NCI-H1930 (cell line): ENCODE results near the gene GULP1.
"Not testable (repeated sequence)": the region's sequence is repeated elsewhere in the genome, so short reads cannot be mapped to it uniquely, and the experiment has no call there.

Experiments used
- DNase-seq, 2 experiments: peaks; one replicate each; lab custom pipeline; 2025; lab: John Stamatoyannopoulos, UW

Gene GULP1

DNA sequence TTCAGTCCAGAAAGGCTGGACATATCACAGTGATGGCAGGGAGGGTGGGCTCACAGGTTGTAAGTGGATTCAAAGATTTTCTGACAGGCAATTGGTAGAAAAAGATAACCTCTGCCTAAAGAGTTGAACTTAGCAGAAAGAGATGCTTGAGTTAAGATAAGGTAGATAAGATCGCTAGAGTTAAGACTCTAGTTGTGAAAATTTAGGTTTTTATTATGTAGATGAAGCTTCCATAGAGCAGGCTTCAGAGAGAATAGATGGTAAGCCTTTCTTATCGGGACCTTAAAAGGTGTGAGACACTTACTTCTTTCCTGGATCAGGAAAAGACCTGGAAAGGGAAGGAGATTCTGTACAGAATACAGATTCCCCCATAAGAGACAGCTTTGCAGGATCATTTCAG lies 134.4 kb downstream of the GULP1 start:
- DNase-seq, result no peak

DNA sequence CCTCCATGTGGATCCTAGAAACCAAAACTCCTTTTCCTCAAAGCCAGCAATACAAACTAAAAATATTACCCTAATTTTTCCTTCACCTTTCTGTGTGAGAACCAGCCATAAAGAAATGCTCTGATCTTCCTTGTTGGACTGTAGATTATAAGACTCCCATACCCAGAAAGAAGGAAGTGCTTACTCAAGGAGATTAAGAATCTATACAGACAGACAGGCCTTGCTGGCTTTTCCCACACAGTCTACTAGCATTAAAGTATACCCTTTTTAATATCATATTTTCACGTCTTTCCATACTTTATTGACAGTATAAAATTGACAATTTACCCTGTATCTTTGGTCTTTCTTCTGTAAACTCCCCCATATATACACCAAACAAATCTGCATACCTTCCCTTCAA lies 139.0 kb downstream of the GULP1 start:
- no peak for DNase-seq

DNA sequence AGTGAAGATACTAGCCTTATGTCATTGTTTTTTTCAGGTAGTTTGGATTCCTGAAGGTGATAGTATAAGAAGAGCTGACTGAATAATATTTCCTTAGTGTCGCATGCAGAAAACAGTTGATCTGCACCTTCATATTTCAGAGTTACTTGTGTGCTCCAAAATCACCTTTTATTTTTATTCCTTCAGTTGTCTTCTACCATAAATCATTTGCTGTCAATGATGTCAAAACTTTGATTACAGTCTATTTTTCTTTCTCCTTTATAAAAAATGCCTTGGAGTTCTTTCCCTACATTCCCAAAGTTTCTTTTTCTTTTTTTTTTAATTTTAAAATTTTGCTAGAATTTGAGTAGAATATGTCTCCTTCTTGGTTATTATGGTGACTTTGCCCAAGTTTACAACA lies 142.3 kb downstream of the GULP1 start:
- DNase-seq, result no peak

DNA sequence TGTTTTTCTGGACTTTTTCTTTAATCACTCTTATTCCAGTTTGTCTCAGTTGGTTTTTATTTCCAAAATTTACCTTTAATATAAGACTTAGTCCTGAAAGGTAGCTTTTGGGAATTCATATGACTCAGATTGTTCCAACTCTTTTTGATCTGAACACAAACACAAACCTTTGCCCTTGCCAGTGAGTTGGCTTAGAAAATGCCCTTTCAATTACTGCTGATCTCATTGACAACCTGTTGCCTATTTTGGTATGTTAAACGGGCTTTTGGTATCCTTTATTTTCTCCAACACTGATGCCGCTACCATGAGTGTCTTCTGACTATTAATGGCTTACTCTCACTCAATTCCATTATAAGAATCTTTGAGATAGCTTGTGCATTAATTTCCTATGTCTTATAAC lies 143.4 kb downstream of the GULP1 start:
- DNase-seq, result no peak

DNA sequence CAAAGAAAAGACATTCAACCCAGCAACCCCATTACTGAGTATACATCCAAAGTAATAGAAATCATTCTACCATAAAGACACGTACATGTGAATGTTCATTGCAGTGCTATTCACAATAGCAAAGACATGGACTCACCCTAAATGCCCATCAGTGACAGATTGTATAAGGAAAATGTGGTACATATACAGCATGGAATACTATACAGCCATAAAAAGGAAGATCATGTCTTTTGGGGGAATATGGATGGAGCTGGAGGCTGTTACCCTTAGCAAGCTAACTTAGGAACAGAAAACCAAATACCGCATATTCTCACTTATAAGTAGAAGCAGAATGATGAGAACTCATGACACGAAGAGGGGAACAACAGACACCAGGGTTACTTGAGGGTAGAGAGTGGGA lies 145.9 kb downstream of the GULP1 start:
- DNase-seq, result no peak

DNA sequence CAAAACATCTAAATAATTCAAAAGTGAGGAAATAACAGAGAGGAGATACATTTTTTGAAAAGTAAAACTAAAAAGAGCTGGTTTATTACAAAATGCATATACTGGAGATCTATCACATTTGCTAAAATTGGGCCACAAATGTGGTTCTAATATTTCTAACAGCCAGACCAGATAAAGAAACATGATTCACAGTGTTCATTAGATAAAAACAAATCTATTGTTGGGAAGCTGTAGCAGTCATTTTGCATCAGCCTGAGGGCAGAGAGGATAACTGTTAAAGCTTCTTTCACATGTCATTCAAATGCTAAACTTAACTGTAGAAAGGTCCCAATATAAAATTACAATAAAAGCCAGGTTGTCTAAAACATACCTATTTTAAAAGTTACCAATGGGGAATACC lies 148.3 kb downstream of the GULP1 start:
- no peak for DNase-seq

DNA sequence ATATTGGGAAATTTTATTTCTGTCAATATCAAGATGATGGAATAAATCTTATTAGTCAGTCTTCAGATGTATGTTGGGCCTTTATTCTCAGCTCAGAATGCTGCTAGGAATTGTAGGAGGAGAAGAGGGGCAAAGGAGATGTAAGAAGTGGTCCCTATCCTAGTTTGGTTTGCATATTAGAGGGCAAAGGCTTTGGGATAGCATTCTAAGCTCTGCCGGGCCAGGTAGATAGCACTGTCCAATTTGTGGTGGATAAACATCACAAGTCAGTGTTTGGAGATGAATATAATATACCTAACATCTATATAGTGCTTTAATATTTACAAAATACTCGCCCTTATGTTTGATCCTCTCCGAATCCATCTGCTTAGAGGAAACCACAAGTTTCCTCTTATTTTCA lies 149.2 kb downstream of the GULP1 start:
- no peak for DNase-seq

DNA sequence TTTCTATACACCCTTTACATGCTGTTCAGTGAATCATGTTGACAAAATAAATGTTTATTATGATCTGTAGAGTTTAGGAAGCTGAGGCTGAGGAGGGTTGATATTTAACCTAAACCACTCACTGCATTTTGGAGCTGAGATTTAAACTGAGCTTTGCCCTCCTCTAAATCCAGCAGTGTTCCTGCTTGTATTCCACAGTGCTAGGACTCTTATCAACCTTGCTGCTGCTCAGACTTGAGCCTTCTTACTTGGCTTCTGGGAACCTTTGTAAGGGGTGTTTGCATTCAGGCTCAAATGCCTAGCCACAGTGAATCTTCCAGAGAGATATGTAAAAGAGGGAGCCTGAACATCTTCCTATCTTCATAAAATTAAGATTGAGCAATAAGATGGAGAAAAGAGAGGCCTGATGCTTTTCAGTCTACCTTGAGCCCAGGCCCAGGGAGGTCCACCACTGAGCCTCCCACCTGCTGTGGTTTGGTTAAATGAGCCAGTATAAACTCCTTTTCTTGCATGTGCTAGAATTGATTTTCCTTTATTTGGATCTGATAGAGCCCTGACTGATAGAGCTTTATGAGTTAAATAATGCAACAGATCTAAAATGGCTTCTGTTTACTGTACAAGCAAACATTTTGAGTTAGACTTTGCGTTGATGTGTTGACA lies 149.7 kb downstream of the GULP1 start:
- no peak for DNase-seq

DNA sequence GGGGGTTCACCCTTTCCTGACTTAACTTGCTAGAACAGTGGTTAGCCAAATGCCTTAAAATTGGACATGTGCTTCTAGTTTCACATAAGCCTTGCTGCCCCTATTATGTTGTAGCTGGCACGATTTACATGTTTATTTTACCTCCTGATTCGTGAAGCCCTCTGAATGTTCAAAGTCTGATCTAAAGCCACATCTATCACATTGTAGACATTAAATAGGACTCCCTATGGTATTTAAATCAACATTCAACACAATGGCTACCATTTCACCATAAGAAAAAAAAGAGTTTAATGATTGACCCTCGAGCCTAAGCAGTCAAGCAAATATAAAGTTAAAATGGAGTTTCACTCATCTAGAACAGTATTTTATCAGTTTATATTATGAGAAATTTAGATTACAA lies 151.5 kb downstream of the GULP1 start:
- DNase-seq, result no peak

DNA sequence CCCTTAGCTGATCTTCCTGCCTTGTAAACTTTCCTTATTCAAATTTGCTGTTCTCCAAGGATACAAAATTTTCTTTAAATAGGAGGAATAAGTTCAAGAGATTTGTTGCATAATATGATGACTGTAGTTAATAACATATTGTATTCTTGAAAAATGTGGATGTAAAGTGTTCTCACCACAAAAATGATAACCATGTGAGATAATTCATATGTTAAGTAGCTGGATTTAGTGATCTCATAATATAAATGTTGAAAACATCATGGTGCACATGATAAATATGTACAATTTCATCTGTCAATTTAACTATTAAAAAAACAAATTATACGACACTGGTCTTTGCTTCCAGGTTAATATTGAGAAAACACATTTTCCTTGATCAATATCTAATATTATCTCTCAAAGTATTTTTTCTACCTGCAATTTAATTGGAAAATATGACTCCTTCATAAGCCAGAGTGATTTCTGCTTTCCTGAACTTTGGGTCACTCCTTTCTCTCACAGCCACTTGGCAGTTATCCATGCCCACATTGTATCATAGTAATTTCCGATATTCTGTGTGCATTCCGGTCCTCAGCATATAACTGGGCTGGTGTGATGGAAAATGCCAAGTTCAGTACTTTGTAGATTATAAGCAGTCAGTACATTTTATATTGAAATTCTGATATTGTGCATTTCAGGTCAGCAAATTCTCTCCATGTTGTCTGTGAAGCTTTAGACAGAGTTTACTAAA lies 152.6 kb downstream of the GULP1 start:
- DNase-seq, result no peak

DNA sequence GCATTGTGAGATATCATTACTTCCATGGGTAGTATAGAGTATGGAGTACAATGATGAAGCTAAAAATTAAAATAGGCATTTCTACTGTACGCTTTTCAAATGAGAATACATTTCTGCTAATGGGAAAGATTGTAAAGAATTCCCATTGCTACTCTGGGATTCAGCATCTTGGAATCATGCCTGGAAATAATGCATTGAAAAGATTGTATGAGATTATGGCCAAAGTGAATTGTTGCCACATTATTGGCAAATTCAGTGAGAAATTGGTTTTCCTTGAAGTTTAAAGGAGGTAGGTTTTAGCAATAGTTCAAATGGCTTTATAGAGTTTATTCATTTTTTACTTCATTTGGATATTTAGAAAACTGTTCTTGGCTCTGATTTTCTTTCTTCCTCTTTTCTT lies 157.9 kb downstream of the GULP1 start:
- no peak for DNase-seq

DNA sequence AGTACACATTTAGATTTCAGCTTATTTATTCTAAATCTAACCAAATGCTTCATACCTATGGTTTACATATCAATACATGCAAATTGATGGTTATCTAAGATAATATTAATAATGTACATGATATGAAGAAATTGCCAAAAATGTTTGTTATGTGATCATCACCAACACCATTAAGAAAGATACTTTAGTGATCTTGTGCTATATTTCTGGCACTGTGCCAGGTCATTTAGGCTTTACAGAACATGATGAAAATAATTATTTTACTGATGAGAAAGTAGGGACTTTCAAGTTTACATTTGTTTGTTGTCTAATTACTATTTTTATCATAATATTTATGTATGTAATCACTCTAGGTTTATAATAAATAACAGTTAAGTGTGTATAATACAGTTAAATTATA lies 158.3 kb downstream of the GULP1 start:
- no peak for DNase-seq

DNA sequence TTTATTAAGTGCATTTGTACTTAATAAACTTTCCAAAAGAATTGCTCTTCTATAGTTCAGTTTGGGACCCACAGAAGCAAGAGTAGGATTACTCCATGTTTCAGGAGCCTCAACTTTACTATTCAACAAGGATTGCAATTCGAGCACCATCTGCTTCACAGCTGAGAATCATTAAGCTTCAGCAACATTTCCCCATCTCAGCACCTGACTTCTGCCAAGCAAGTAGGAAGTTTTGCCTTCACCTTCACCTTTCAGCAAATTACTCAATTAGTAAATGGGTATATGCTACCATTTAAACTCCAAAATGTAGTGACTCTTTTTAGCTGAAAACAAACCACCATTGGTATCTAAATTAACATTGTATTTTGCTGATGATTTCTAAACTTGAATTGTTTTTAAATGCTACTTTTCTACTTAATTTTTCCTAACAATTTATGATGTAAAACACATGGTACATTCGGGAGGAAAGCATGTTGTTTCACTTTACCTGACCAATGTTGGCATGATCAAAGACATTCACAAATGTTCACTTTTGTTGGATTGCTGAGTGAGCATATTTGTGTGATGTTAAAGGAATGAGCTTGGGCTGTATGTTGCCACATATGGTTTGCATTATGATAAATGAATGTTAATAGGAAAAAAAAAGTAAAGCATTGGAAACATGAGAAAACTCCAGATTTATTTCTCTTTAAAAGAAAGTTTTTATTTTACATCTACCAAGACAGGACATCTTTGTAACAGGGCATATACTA lies 159.2 kb downstream of the GULP1 start:
- DNase-seq, result no peak

DNA sequence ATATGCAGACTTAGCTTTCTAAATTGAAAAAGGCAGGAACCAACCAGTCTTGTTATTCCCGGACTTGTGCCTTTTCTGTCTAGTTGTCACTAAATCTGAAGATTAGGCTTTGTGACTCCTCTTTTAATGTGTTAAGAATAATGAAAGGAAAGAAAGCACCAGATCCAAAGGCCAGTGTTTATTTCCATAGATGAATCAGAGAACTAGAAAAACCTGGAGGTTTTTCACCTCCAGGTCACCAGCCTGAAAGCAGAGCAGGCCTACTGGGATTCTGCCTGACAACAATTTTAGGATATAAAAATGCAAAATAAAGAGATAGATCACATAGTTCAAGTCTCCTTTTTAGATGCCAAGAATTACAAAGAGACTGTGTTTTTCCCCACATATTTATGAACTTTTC lies 160.4 kb downstream of the GULP1 start:
- no peak for DNase-seq

DNA sequence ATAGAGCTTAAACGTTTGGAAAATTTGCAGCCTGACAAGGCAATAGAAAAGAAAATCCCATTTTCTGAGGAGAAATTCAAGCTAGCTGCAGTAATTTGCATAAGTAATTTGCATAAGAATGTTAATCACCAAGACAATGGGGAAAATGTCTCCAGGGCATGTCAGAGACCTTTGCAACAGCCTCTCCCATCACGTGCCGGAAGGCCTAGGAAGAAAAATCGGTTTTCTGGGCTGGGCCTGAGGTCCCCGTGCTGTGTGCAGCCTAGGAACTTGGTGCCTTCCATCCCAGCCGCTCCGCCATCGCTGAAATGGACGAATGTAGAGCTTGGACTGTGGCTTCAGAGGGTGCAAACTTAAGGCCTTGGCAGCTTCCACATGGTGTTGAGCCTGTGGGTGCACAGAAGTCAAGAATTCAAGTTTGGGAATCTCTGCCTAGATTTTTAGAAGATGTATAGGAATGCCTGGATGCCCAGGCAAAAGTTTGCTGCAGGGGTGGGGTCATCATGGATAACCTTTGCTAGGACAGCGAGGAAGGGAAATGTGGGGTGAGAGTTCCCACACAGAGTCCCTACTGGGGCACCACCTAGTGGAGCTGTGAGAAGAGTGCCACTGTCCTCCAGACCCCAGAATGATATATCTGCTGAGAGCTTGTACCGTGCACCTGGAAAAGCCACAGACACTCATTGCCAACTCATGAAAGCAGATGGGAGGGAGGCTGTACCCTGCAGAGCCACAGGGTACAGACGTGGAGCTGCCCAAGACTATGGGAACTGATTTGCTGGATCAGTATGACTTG lies 164.6 kb downstream of the GULP1 start:
- DNase-seq, result no peak

DNA sequence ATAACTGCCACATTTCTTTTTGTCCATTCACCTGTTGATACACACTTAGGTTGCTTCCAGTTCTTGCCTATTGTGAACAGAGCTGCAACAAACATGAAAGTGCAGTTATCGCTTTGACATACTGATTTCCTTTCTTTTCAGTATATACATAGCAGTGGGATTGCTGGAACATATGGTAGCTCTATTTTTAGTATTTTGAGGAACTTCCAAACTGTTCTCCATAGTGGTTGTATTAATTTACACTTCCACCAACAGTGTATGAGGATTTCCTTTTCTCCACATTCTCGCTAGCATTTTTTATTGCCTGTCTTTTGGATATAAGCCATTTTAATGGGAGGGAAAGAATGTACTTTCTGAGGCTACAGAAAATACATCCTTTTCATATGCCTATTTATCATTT lies 167.4 kb downstream of the GULP1 start:
- DNase-seq, result no peak

DNA sequence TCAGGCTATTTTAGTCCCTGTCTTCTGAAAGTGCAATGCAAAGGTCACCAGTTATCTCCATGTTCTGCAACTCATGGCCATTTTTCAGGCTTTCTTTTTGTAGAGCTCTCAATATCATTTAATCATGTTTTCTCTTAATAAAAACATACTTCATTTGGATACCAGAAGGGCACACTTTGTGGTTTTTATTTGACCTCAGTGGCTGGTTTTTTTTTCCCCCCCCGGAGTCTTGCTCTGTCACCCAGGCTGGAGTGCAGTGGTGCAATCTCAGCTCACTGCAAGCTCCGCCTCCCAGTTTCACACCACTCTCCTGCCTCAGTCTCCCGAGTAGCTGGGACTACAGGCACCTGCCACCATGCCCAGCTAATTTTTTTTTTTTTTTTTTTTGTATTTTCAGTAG lies 174.4 kb downstream of the GULP1 start:
- DNase-seq, result not testable (repeated sequence)

DNA sequence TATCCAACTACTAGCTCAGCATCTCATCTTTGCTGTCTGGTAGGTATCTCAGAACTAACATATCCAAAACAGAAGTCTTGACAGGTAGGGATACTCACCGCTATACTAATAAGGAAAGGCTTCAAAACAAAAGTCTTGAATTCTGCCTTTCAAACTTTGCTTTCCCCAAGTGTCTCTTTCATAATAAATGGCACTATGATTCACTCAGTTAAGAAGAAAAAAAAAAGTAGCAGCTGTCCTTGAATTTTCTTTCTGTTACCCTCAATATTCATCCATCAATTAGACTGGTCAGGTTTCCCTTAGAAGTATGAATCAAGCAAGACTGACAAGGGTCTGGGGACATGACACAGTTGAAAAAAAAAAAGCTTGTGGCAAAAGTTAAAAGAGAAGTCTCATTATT lies 175.1 kb downstream of the GULP1 start:
- DNase-seq, result no peak

DNA sequence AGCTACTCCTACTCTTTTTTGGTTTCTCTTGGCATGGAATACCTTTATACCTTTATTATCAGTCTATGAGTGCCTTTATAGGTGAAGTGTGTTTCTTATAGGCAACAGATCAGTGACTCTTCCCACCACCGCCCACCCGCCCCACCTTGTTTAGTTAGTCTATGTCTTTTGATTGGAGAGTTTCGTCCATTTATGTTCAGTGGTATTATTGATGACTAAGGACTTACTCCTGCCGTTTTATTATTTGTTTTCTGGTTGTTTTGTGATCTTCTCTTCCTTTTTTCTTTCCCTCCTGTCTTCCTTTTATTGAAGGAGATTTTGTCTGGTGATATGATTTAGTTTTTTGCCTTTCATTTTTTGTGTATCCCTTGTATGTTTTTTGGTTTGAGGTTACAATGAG lies 179.5 kb downstream of the GULP1 start:
- DNase-seq, result no peak

DNA sequence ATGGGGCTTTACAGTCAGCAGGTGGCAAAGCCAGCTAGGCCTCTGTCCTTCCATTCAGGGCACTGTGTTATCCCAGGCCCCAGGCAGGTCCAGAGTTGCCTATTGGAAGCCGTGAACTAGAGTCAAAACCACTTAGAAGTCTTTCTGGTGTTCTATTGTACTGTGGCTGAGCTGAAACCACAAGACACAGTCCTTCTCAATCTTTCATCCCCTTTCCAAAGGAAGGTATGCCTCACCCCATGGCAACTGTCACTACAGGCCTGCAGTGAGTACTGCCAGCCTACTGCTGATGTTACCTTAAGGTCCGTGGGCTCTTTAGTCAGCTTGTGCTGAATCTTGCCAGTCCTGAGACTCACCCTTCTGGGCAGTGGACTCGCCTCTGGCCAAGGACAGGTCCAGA lies 181.6 kb downstream of the GULP1 start:
- DNase-seq, result no peak

DNA sequence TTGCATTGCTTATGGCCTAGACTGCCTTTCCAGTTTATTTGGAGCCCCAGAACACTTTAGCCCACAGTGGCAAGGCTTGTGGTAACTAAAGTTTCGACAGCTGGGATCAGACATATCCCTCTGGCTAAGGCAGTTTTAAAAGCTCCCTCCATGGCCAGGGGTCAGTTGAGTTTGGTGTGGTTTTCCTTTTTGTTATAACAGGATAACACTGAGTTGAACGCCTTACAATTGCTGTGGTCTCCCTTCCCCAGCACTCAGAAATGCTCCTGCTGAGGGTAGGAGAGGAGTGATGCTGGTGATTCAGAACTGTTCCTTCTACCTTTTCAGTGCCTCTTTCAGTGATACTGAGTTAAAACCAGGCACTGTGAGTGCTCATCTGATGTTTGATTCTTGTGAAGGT lies 182.6 kb downstream of the GULP1 start:
- no peak for DNase-seq

DNA sequence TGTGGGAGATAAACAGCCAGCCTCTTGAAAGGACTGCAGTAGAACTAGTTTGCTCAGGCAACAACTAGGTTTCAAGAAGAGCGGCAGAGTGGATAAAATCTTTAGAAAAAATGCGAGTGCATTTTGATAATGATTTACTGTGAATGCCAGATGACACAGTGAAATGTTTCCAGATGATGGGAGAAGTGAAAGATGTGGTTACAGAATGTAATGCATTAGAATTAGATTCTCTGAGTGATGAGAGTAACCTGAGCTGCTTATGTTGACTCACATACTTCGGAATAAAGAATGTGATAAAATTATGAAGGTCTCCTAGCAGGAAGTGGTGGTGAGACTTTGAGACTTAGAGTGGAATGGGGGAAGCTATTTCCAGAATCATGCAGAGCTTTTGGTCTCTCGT lies 184.3 kb downstream of the GULP1 start:
- no peak for DNase-seq
